GM19324 (cell line): Measurements from ENCODE around the gene UBE2M.

Experiments used
- ATAC-seq: cut with Tn5 transposase; IDR thresholded peaks from one replicate; pipeline ENCODE4 v1.9.1; 2021; ENCODE audit warnings: mild to moderate bottlenecking, moderate library complexity; ENCODE audit not compliant: unreplicated experiment, low FRiP score

UBE2M gene

DNA sequence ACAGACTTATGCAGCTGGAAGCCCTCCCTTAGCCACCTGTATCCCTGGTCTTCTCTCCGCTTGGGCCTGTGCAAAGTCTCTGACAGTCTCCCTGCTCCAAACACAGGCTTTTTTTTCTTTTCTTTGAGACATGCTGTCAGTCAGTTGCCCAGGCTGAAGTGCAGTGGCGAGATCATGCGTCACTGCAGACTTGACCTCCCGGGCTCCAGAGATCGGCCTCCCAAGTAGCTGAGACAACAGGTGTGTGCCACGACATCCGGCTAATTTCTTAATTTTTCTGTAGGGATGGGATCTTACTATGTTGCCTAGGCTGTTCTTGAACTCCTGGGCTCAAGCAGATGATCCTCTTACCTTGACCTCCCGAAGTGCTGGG is 13.2 kb upstream of the UBE2M start:
- no peak for ATAC-seq

DNA sequence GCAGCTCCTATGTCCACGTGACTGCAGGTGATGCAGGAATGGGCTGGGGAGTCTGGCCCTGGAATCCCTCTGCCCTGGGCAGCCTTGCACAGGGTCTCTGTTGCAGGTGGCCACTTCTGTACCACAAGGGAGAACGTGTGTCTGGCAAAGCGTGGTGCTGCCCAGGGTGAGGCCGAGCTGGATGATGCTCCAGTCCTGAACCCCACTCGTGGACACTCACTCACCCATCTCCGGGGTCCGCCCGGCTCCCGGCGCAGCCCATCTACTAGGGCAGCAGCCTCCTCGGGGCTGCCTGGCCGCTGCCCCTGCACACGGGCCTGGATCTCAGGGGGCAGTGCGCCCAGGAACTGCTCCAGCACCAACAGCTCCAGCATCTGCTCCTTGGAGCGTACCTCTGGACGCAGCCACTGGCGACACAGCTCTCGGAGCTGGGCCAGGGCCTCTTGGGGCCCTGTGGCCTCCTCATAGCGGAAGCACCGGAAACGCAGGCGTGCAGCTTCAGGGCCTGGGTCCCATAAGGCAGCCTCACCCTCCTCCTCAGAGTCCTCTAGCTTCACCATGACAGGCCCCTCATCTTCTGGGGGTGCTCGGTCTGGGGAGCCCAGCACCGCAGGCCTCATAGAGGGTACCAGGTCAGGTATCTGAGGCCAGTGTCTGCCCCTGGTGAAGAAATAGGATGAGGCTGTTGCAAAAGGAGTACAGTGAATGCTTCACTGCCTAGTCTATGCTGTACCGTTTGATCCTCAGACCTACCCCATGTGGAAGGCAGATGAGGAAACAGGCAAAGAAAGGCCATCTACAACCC is 12.6 kb upstream of the UBE2M start:
- no peak for ATAC-seq

DNA sequence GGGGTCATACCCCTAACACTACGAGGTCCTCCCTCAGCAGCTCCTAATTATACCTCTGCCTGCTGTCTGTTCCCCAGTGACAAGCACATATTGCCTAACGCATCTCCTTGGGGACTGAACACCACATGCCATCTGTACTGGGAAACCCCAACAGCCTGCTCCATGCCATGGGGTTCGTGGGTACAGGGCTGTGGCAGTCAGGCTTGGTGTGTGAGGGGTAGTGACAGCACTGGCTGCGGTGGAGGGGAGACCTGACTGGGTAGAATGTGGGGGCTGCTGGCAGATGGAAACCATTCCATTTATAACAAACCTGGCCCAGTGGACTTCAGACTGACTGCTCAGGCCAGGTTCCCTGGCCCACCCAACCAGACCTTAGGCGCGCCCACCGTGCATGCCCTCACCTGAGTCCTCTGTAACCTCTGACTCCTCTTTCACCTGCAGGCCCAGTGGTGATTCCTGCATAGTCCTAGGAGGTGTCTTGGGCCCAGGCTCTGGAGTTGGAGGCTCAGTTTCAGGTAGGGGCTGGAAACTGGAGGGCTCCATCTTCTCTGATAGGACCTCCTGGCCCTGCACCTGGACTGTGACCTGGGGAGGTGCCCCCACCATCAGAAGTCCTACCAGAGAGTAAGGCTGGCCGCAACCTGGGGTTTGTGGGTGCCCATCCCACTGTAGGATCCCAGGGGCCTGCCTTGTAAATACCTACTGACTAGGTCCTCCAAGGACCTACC is 11.7 kb upstream of the UBE2M start:
- ATAC-seq, result no peak

DNA sequence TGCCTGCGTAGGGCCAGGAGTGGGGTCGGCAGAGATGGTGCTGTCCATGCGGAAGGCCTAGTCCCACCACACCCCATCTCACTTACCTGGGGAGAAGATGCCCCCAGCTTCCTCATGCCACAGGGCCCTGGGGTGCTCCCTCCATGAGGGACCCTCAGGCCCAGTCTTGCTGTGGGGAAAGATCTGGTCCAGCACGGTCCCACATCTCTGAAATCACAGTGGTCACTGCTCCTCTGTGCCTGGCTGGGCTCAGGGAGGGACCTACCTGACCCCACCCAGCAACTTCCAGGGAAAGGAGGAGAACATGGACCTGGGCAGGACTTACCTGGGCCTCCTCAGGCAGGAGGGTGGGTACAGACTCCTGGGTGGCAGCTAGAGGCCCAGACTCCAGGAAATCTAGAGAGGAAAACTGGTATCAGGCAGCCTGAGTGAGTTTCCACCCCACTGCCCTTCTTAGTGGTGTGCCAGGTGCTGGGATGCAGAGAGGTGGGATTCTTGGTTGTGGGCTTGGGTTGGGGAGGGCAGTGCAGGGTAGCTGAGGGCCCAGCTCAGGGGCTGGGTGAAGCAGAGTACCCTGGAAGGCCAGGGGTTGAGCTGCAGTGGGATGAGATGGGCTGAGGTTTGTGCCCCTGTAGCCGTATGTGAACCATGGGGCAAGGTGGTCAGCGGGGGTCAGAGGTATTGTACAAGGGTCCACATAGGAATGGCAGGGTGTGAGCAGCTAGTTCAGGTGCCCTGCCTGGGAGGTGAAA is 11.0 kb upstream of the UBE2M start:
- no peak for ATAC-seq

DNA sequence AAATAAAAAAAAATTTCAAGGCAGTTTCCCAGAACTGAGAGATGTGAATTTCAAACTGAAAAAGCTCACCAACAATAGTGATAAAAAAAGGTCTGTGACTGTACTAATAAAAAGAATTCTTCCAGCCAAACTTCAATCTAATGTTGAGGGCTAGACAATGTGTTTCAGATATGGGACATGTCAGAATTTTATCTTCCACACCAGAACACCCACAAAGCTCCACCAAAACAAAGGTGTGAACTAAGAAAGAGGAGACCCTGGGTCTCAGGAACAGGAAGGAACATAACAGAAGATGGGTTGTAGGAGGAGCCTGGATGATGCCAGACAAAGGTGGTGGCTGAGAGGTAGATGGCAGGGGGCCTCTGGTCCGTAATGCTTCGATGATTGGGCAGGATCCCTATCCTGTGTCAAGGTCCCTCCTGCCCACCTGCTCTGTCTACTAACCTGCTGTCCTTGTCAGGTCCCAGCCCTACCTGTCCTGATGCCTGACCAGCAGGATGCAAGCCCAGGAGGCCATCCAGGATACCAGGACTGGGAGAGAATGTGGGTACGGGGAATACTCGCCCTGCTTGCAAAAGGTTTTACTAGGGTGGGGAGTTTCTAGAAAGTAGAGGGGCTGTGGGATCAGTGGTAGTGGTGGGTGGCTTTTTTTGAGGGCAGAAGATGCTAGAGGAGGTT is 10.2 kb upstream of the UBE2M start:
- no peak for ATAC-seq

DNA sequence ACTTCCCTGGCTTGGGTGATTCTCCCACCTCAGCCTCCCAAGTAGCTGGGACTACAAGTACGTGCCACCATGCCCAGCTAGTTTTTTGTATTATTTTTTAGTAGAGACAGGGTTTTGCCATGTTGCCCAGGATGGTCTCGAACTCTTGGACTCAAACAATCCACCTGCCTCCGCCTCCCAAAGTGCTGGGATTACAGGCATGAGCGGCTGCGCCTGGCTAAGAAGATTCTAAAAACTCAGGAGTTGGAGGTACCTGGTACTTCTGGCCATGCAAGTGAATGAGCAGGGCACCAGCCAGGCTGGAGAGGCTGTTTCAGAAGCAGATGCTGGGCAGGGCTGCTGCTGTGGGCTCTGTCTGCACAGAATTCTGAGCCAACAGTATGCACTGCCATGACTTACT is 8.6 kb upstream of the UBE2M start:
- no peak for ATAC-seq

DNA sequence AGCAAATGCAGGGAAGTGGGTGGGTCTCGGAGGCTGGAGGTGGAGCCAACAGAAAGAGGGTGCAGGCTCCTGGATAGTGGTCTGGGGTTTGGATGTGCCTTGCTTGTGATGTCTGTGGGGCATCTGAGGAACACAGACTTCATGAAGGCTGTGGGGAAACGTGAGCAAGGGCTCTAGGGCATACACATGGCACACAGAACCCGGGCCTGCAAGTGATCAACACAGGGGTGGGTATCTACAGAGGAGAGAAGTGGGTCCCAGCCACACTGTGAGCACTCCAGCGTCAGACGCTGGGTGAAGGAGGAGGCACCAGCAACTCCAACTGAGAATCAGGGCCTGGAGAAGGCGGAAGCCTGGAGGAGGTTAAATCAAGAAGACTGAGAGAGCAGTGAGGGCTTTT is 5.4 kb upstream of the UBE2M start:
- ATAC-seq, result no peak

DNA sequence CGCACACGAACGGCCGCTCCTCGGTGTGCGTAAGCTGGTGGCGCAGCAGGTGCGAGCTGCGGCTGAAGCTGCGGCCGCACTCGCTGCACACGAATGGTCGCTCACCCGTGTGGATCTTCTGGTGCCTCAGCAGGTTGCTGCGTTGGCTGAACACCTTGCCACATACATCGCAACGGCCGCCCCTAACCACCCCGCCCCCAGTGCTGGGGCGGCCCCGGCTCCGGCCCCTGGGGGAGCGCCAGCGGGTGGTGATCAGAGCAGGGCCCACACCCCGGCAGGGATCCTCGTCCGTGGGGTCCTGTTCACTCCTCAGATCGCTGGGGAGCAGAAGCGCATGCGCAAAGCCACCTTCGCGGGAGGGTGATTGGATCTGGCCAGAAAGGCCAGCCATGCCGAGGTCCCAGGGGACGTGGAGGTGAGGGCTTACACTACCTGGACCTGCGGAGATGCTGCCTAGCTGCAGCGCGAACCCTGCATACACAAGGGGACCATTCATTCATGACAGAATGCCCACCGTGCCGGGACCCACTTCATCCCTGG is 4.7 kb upstream of the UBE2M start:
- no peak for ATAC-seq

DNA sequence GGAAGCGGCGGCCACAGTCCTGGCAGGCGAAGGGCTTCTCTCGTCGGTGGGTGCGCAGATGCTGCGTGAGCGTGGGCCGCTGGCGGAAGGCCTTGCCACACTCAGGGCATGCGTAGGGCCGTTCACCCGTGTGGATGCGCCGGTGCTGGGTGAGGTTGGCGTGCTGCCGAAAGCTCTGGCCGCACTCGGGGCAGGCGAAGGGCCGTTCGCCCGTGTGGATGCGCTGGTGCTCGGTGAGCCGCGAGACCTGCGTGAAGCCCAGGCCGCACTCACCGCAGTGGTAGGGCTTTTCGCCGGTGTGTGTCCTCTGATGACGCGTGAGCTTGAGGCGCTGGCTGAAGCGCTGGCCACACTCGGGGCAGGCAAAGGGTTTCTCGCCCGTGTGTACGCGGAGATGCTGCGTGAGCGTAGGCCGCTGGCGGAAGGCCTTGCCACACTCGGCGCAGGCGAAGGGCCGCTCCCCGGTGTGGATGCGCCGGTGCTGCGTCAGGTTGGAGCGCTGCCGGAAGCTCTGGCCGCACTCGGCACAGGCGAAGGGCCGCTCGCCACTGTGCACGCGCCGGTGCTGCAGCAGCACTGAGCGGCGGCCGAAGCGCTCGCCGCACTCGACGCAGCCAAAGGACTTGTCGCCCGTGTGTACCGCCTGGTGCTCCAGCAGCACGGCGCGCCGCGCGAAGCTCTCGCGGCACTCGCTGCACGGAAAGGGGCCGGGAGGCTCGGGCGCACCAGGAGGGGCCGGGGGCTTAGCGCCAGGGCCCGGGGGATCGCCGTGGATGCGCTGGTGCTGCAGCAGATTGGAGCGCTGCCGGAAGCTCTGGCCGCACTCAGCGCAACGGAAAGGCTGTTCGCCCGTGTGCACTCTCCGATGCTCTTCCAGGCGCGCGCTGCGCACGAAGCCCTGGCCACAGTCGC is 4.0 kb upstream of the UBE2M start:
- ATAC-seq, result no peak

DNA sequence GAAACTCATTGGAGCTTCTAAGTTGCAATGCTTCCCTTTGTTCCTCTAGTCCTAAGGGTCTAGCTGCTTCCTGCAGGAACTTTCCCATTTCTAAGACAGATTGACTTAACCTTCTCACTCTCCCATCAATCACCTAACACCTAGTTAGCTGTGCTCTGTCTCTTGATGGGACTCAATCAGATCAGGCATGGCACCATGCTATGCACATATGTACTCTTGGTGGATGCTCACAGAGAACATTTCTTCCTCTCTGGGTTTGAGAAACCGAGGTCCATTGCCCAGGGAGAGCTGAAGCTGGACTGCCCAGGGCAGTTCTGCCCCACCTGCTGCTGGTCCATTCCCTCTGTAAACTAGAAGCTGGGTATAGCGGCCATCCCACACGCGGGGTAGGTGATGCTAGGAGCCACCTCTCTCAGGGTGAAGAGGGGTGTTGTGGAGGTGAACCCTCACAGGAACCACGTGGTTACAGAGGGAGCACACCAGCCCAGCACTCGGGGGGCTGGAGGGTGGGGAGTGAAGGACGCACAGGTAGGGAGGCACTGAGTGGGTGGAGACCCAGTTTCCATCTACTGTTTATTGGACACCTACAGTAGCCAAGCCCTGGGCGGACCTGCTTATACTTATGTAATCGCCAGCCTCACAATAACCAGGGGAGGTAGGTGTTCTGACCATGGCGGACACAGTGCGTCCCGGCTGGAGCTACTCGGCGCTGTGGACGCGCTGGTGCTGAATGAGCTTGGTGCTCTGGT is 3.1 kb upstream of the UBE2M start:
- ATAC-seq, result no peak

DNA sequence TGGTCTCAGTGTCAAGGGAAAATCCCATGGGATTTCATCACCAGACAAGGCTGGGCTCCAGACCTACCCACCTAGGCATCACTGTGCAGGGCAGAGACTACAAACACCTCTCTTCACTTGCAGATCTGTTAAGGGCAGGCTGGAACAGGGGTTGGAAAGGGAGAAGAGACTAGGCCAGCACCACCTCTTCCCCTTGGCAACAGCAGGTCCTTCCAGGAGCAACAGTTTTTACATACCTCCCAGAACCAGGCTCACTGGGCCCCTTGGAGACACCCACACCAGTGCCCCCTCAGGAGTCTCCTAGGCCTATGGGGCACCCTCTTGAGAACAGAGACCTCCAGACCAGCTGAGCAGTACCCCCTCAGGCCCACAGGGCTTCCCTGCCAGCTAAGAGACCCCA is 2.5 kb upstream of the UBE2M start:
- ATAC-seq, result no peak

DNA sequence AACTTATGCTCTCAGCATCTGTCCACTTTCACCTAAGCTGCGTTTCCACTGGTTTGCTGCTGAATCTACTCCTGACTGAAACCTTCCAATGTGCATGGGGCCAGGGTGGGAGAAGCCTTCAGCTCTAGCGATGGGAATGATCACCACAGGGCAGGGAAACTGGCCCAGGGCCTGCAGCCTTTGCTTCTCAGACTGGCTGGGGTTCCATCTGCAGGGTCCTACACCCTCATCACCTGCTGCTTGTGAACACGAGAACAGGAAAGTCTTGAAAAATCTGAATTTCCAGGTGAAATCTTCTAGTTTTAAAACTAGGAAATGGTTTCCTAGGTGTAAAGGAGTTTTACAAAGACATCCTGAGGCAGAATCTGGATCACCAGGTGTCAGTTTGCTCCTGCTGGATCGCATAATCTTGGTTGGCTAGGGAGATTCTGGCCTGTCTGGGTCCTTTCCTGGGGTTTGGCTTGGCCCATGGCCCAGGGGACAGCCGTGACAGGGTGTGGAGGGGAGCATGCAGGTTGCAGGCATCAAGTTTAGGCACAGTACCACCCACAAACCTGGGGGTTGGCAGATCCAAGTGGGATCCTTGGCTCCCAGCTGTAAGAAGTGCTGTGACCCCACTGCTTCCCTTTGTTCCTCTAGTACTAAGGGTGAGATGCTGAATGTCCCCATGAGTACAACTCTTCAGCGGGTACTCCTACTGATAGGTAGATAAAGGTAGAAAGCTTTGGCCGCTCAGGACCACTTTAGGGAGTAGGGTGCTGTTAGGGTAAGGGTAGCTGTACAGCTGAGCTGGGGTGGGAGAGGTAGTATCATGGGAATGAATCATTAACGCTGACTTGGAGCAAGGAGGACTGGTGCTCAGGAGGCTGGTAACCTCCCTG is 1.8 kb upstream of the UBE2M start:
- no peak for ATAC-seq

DNA sequence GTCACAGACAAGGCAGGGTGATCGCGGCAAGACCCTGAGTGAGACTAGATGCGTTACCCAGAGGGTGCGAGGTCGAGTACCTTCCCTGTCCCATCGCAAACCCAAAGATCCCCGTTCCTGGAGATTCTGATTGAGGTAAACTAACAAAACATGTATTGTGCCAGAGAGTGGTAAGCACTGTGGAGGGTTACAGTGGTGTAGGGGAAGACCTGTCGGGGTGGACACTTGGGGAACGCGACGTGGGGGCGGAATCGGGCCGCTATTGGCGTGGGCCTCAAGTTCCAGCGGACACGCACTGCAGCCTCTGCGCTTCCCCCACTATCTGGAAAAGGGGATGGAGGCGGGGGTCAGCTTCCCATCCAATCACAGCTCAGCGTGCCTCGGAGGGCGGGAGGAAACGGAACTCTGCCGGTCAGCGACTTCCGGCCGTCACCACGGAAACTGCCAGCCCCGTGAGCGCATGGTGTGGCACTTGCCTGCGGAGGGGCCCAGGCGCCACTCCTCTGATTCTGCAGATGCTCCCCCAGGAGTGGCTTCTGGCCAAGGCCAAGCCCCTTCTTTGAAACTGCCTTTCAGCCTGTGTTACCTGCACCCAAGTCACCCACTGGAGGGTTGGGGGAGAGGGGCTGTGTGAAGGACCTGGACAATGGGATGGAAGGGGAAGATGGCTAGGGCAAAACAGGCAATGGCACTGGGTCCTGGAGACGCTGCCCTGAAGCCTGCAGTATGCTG is 1.0 kb upstream of the UBE2M start:
- ATAC-seq, result peak; percentile 28

DNA sequence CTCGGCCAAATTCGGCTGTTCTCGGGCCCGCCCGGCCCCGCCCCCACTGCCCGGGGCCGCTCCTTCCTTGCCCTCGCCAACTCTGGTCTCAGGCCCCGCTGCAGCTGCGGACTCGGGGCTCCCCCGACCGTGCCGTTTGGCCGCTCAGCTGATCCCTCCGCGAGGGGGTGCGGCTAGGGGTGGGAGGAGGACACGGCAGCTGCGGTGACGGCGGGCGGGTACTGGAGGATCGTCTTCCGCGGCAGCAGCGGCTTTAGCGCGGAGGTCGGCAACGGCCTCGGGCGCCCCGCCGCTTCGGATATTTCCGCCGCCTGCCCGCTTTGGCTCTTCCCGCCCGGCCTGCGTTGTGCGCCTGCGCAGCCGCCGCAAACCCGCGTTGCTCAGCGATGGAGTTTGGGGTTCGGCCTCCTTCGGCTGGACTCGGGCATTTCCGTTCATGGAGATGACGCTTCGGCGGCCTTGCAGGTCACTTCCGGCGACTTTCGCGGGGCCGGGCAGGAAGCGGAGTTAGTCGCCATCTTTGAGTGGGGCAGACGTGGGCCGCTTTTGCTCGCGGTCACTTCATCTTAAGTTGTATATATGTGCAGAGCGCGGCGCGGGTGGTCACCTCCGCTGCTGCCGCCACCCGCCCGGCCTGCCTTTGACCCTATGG is 338 bp upstream of the UBE2M start:
- peak; percentile 59 for ATAC-seq

DNA sequence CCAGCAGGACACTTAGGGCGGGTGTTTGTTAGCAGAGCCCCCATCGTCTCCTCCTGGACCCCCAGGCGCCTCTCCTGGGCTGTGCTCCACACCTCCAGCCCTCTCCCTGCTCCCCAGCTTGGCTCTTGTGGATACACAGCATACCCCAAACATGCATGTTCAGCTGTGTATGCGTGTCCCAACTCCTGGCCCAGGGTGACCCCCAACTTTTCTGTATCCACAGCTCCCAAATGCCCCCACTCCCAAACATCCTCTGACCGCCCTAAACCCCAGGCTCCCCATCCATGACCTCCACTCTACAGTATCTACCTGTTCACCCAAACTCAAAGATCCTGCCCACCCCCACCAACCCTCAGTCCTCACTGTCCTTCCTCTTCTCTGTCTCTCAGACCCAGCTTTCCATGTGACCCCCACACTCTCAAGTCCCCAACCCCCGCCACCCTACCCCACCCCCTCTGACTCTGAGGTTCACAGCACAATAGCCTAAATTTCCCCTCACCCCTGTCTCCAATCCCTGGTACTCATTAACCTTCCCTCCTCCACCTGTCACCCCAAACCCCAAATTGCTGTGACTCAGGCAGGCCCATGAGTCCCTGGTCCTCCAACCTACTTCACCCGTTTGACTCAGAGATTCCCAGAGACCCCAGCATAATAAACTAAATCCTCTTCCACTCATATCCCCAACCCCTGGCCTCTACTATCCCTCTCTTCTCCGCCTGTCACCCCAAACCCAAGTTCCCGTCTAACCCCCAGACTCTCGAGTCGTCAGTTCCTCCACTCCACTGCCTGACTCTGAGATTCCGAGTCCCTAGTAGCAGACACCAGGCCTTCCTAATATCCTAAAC is 968 bp downstream of the UBE2M start:
- no peak for ATAC-seq
